Right lobe of liver (tissue), 4 donors: Measurements from ENCODE around the gene RASGRP2.

Source experiments
- POLR2A ChIP-seq: fragments of 450-650 bp; IDR thresholded peaks from one replicate; pipeline ENCODE4 v1.6.1; 2017; ENCODE audit warnings: antibody characterized with exemption, mild to moderate bottlenecking
- TF ChIP-seq, protein P1 (sequence below), 4 donors: fragments of 200-600 bp in 3 of 4; fragments of 450-650 bp in 1 of 4; IDR thresholded peaks; one replicate each; pipeline versions ENCODE4 v1.5.1 to v1.8.0; 2016 to 2022; ENCODE audit warnings: antibody characterized with exemption in 4 of 4, mild to moderate bottlenecking in 2 of 4
- donor health status: DM: no; HTN: no; CAD: no.
- donor health status: DM: no; HTN: no; CAD: no.
- donor health status: DM: no; HTN: yes; CAD: no.

DNA sequence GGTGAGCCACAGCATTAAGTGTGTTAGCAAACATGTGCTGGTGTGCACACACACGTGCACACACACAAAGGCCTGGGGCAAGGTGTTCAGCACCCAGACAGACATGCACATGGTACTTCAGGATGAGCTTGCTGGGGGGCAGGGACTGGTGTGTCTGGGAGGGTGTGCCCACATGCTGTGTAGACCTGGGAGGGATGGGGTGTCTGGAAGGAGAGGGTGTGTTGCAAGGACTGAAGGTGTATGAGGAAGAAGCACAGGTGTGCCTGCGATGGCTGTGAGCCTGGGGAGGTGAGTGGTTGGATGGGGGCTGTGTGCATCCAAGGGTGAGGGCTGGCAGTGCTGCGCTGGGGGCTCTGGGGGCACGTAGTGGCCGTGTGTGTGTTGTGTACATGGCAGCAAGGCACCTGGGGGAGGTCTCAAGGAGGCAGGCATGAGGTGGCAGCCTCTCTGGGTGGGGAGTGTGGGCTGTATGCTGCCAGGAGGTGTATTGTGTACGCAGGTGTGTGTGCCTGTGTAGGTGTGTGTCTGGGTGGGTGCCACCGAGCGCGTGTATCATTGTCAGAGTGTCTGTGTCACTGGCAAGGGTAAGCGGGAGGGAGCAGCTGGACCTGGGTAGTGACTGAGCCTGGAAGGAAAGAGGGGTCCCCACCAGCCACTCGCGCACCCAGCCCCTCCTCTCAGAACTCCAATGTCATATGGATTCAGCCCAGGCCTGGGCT, 23.1 kb downstream of the RASGRP2 start:
- TF ChIP-seq, protein P1, sequence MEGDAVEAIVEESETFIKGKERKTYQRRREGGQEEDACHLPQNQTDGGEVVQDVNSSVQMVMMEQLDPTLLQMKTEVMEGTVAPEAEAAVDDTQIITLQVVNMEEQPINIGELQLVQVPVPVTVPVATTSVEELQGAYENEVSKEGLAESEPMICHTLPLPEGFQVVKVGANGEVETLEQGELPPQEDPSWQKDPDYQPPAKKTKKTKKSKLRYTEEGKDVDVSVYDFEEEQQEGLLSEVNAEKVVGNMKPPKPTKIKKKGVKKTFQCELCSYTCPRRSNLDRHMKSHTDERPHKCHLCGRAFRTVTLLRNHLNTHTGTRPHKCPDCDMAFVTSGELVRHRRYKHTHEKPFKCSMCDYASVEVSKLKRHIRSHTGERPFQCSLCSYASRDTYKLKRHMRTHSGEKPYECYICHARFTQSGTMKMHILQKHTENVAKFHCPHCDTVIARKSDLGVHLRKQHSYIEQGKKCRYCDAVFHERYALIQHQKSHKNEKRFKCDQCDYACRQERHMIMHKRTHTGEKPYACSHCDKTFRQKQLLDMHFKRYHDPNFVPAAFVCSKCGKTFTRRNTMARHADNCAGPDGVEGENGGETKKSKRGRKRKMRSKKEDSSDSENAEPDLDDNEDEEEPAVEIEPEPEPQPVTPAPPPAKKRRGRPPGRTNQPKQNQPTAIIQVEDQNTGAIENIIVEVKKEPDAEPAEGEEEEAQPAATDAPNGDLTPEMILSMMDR (IDR thresholded peaks at IDR 0.05): no peak
- TF ChIP-seq POLR2A: no peak
